Measurements from ENCODE around the gene TBX2.

Gene TBX2

DNA sequence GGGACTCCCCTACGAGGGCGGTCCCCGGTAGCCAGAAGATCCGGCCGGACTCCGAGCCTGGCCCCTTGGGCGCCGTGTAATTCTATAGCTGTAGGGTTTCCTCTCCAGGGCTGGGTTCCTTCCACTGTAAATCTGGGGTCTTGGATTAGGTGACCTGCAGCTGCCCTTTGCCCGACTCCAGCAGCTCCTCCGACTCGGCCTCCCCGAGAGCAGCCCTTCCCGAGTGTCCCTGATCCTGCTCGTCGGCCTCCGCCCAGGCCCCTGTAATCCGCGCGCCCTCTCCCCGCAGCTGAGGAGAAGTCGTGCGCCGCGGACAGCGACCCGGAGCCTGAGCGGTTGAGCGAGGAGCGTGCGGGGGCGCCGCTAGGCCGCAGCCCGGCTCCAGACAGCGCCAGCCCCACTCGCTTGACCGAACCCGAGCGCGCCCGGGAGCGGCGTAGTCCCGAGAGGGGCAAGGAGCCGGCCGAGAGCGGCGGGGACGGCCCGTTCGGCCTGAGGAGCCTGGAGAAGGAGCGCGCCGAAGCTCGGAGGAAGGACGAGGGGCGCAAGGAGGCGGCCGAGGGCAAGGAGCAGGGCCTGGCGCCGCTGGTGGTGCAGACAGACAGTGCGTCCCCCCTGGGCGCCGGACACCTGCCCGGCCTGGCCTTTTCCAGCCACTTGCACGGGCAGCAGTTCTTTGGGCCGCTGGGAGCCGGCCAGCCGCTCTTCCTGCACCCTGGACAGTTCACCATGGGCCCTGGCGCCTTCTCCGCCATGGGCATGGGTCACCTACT, 5.5 kb downstream of the TBX2 start:
- no CpG with 5 or more reads among the region's 71 CpGs for WGBS (ENCODE audit: extremely low coverage, insufficient coverage, insufficient read length)
- H3K4ac ChIP-seq (ENCODE audit: low read depth, low read length), result no peak overlapping the region
- H2AFZ ChIP-seq (ENCODE audit: insufficient read depth, low read length, poor library complexity), result no peak overlapping the region
- no peak overlapping the region for H3K27ac ChIP-seq (ENCODE audit: low read depth, low read length)
- H4K12ac ChIP-seq (ENCODE audit: low read depth, low read length), result no peak overlapping the region
- no peak overlapping the region for H3K18ac ChIP-seq (ENCODE audit: low read length)
- H2BK12ac ChIP-seq (ENCODE audit: low read length), result no peak overlapping the region
- H4K8ac ChIP-seq (ENCODE audit: low read depth, low read length), result no peak overlapping the region
- H3K23ac ChIP-seq (ENCODE audit: low read length), result no peak overlapping the region
- no peaks in the 10 kb centered on the region for H3K79me2 ChIP-seq (ENCODE audit: control insufficient read depth, insufficient read depth, low read length, poor library complexity)
- H3K4me3 ChIP-seq (ENCODE audit: low read depth, low read length), result peak overlapping the region; percentile 25
- H3K9me3 ChIP-seq (ENCODE audit: insufficient read depth, low read depth, low read length), result peaks cover 15% of the 10 kb centered on the region
- peaks cover 2% of the 10 kb centered on the region for H3K79me1 ChIP-seq (ENCODE audit: low read length)
- H3K14ac ChIP-seq (ENCODE audit: low read length), result no peak overlapping the region
- peaks cover 88% of the 10 kb centered on the region for H3K27me3 ChIP-seq (ENCODE audit: insufficient read depth, low read length)
- H3K9ac ChIP-seq (ENCODE audit: low read length), result no peak overlapping the region
- H2BK120ac ChIP-seq (ENCODE audit: insufficient read depth, low read length, poor library complexity), result no peak overlapping the region
- H3K4me1 ChIP-seq (ENCODE audit: control insufficient read depth in 1 of 2, insufficient read depth in 2 of 2, low read length in 2 of 2), result peaks cover 11 to 29% of the 10 kb centered on the region in 2 experiments
- no peak overlapping the region for H4K91ac ChIP-seq (ENCODE audit: low read depth, low read length)
- H3K36me3 ChIP-seq (ENCODE audit: control insufficient read depth in 1 of 2, insufficient read depth in 2 of 2, low read length in 2 of 2), result no peaks in the 10 kb centered on the region
- peak overlapping the region; percentile 53 for H3K4me2 ChIP-seq (ENCODE audit: low read length)
- no peak overlapping the region for H2AK5ac ChIP-seq (ENCODE audit: low read length)
- H2BK5ac ChIP-seq (ENCODE audit: low read depth, low read length, poor library complexity), result no peak overlapping the region
- no peak for DNase-seq

DNA sequence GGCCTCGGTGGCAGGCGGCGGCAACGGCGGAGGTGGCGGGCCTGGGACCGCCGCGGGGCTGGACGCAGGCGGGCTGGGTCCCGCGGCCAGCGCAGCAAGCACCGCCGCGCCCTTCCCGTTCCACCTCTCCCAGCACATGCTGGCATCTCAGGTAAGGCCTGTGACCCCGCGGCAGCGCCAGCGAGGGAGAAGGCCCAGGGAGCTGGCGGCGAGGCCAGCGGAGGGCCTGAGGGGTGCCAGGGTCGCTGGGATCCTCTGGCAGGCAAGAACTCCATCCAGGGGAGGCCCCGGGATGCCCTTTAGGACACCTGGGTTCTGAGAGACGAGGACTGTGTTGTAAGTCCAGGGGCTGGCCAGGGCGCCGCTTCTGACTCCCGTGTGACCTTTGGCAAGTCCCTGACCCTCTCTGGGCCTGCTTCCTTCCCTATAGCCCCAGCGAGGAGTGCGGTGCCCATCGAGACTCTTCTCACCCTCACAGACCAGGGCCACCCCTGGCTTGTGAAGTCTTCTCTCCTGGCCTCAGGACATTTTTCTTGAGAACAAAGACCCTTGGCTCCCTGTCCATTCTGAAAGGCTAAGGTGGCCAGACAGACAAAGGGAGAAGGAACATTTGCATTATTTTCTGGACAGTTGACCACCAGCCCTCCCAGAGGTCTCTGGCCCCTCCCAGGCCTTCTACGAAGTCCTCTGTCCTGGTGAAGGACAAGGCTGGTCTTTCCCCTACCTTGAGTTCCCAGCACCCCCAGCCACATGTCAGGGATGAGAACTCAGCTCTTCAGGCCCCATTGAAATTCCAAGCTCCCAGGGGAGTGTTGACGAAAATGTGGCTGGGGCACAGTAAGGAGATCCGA, 6.3 kb downstream of the TBX2 start:
- H3K27me3 ChIP-seq (ENCODE audit: insufficient read depth, low read length), result peaks cover 92% of the 10 kb centered on the region

DNA sequence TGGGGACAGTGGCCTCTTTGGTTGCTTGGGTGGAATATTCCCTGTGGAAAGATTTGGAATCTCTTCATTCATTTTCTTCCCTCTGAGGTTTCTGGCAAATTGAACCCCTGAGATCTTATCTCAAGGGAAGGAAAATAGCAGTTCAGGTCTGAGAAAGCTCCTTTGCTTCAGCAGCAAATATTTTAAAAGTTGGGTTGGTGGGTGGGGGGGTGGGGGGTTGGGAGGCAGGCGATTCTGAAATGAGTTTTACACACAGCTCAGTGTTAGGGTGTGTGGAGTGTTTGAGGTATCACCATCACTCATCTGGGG, 6.8 kb downstream of the TBX2 start:
- no peaks in the 10 kb centered on the region for H3K36me3 ChIP-seq (ENCODE audit: control insufficient read depth in 1 of 2, insufficient read depth in 2 of 2, low read length in 2 of 2)
- no peak overlapping the region for H3K18ac ChIP-seq (ENCODE audit: low read length)
- H2AK5ac ChIP-seq (ENCODE audit: low read length), result no peak overlapping the region
- no peak overlapping the region for H4K12ac ChIP-seq (ENCODE audit: low read depth, low read length)
- H4K91ac ChIP-seq (ENCODE audit: low read depth, low read length), result no peak overlapping the region
- H3K79me2 ChIP-seq (ENCODE audit: control insufficient read depth, insufficient read depth, low read length, poor library complexity), result no peaks in the 10 kb centered on the region
- no peak overlapping the region for H3K23ac ChIP-seq (ENCODE audit: low read length)
- H2AFZ ChIP-seq (ENCODE audit: insufficient read depth, low read length, poor library complexity), result no peak overlapping the region
- no peak overlapping the region for H3K4ac ChIP-seq (ENCODE audit: low read depth, low read length)
- H2BK120ac ChIP-seq (ENCODE audit: insufficient read depth, low read length, poor library complexity), result no peak overlapping the region
- H3K4me2 ChIP-seq (ENCODE audit: low read length), result no peak overlapping the region
- H3K14ac ChIP-seq (ENCODE audit: low read length), result no peak overlapping the region
- H2BK12ac ChIP-seq (ENCODE audit: low read length), result no peak overlapping the region
- H3K4me1 ChIP-seq (ENCODE audit: control insufficient read depth in 1 of 2, insufficient read depth in 2 of 2, low read length in 2 of 2), result peaks cover 9 to 31% of the 10 kb centered on the region in 2 experiments
- H3K9me3 ChIP-seq (ENCODE audit: insufficient read depth, low read depth, low read length), result peaks cover 15% of the 10 kb centered on the region
- DNase-seq, result no peak
- WGBS (ENCODE audit: extremely low coverage, insufficient coverage, insufficient read length), result no CpG with 5 or more reads among the region's 1 CpG
- H4K8ac ChIP-seq (ENCODE audit: low read depth, low read length), result no peak overlapping the region
- peaks cover 90% of the 10 kb centered on the region for H3K27me3 ChIP-seq (ENCODE audit: insufficient read depth, low read length)
- no peak overlapping the region for H3K27ac ChIP-seq (ENCODE audit: low read depth, low read length)
- no peak overlapping the region for H3K4me3 ChIP-seq (ENCODE audit: low read depth, low read length)
- H3K79me1 ChIP-seq (ENCODE audit: low read length), result peaks cover 3% of the 10 kb centered on the region
- no peak overlapping the region for H3K9ac ChIP-seq (ENCODE audit: low read length)
- H2BK5ac ChIP-seq (ENCODE audit: low read depth, low read length, poor library complexity), result no peak overlapping the region

More for the DNA sequence above, 6.3 kb downstream of the TBX2 start:
- Histone ChIP-seq H3K4ac (ENCODE audit: low read depth, low read length) (no peak overlapping the region), H4K91ac (ENCODE audit: low read depth, low read length) (no peak overlapping the region), H2AFZ (ENCODE audit: insufficient read depth, low read length, poor library complexity) (no peak overlapping the region), H3K36me3 (ENCODE audit: control insufficient read depth in 1 of 2, insufficient read depth in 2 of 2, low read length in 2 of 2) (no peaks in the 10 kb centered on the region), H3K27ac (ENCODE audit: low read depth, low read length) (no peak overlapping the region), H3K9me3 (ENCODE audit: insufficient read depth, low read depth, low read length) (peaks cover 15% of the 10 kb centered on the region), H3K9ac (ENCODE audit: low read length) (no peak overlapping the region), H3K4me3 (ENCODE audit: low read depth, low read length) (no peak overlapping the region), H3K4me2 (ENCODE audit: low read length) (peak overlapping the region; percentile 53), H2BK12ac (ENCODE audit: low read length) (no peak overlapping the region), H2AK5ac (ENCODE audit: low read length) (no peak overlapping the region), H4K12ac (ENCODE audit: low read depth, low read length) (no peak overlapping the region), H2BK120ac (ENCODE audit: insufficient read depth, low read length, poor library complexity) (no peak overlapping the region), H4K8ac (ENCODE audit: low read depth, low read length) (no peak overlapping the region), H3K18ac (ENCODE audit: low read length) (no peak overlapping the region), H3K23ac (ENCODE audit: low read length) (no peak overlapping the region), H2BK5ac (ENCODE audit: low read depth, low read length, poor library complexity) (no peak overlapping the region), H3K4me1 (ENCODE audit: control insufficient read depth in 1 of 2, insufficient read depth in 2 of 2, low read length in 2 of 2) (peaks cover 7 to 31% of the 10 kb centered on the region in 2 experiments), H3K14ac (ENCODE audit: low read length) (no peak overlapping the region), H3K79me2 (ENCODE audit: control insufficient read depth, insufficient read depth, low read length, poor library complexity) (no peaks in the 10 kb centered on the region), H3K79me1 (ENCODE audit: low read length) (no peaks in the 10 kb centered on the region)
- no CpG with 5 or more reads among the region's 37 CpGs for WGBS (ENCODE audit: extremely low coverage, insufficient coverage, insufficient read length)
- no peak for DNase-seq

GRCh38 chr17:61406971-61407911, 7.6 kb downstream of the TBX2 start:
- Histone ChIP-seq H4K12ac (ENCODE audit: low read depth, low read length) (no peak overlapping the region), H3K79me1 (ENCODE audit: low read length) (peaks cover 8% of the 10 kb centered on the region), H3K23ac (ENCODE audit: low read length) (no peak overlapping the region), H3K27ac (ENCODE audit: low read depth, low read length) (no peak overlapping the region), H3K4me1 (ENCODE audit: control insufficient read depth in 1 of 2, insufficient read depth in 2 of 2, low read length in 2 of 2) (peaks cover 9 to 34% of the 10 kb centered on the region in 2 experiments), H3K14ac (ENCODE audit: low read length) (no peak overlapping the region), H3K4me2 (ENCODE audit: low read length) (no peak overlapping the region), H3K36me3 (ENCODE audit: control insufficient read depth in 1 of 2, insufficient read depth in 2 of 2, low read length in 2 of 2) (no peaks in the 10 kb centered on the region), H2AK5ac (ENCODE audit: low read length) (no peak overlapping the region), H2BK120ac (ENCODE audit: insufficient read depth, low read length, poor library complexity) (no peak overlapping the region), H3K79me2 (ENCODE audit: control insufficient read depth, insufficient read depth, low read length, poor library complexity) (no peaks in the 10 kb centered on the region), H4K8ac (ENCODE audit: low read depth, low read length) (no peak overlapping the region), H3K27me3 (ENCODE audit: insufficient read depth, low read length) (peaks cover 87% of the 10 kb centered on the region), H2BK12ac (ENCODE audit: low read length) (no peak overlapping the region), H3K4me3 (ENCODE audit: low read depth, low read length) (no peak overlapping the region), H3K4ac (ENCODE audit: low read depth, low read length) (no peak overlapping the region), H3K9me3 (ENCODE audit: insufficient read depth, low read depth, low read length) (peaks cover 10% of the 10 kb centered on the region), H2AFZ (ENCODE audit: insufficient read depth, low read length, poor library complexity) (no peak overlapping the region), H3K9ac (ENCODE audit: low read length) (no peak overlapping the region), H2BK5ac (ENCODE audit: low read depth, low read length, poor library complexity) (no peak overlapping the region), H3K18ac (ENCODE audit: low read length) (no peak overlapping the region), H4K91ac (ENCODE audit: low read depth, low read length) (no peak overlapping the region)
- no peak for DNase-seq
- no CpG with 5 or more reads among the region's 8 CpGs for WGBS (ENCODE audit: extremely low coverage, insufficient coverage, insufficient read length)

Data from trophoblast cell (in vitro differentiated cells and primary cell).